ENCODE results near the gene SCO2.
"Not testable (repeated sequence)": the region's sequence is repeated elsewhere in the genome, so short reads cannot be mapped to it uniquely, and the experiment has no call there.

SCO2 gene

DNA sequence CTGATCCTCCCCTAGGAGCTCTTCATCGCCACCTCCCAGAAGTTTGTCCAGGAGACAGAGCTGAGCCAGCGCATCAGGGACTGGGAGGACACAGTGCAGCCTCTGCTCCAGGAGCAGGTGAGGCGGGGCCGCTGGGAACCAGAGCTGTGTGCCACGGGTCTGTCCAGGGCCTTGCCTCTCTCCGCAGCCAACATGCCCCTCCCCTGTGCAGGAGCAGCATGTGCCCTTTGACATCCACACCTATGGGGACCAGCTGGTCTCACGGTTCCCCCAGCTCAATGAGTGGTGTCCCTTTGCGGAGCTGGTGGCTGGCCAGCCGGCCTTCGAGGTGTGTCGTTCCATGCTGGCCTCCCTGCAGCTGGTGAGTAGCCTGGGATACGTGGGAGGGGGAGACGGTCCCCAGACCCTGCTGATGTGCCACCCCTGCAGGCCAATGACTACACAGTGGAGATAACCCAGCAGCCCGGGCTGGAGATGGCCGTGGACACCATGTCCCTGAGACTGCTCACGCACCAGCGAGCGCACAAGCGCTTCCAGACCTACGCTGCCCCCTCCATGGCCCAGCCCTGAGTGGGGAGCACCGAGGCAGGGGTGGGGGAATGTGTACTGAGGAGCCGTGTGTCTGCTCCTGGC is 2.5 kb downstream of the SCO2 start:
- DNase-seq (ENCODE audit: extremely low spot score) = no peak
- ChIA-PET CTCF (interaction anchor here (1.0 to 5.1 kb wide), 3 partner anchors 14 to 98 kb away, joined by 3 to 56 read pairs (median 4); partner anchors contain the start of genes LMF2, NCAPH2 and SYCE3), POLR2A (interaction anchor here (0.7 to 4.5 kb wide), 3 partner anchors 11 to 15 kb away, joined by 3 to 33 read pairs (median 4); partner anchors contain the start of genes LMF2 and NCAPH2)
- TF ChIP-seq, protein P1, sequence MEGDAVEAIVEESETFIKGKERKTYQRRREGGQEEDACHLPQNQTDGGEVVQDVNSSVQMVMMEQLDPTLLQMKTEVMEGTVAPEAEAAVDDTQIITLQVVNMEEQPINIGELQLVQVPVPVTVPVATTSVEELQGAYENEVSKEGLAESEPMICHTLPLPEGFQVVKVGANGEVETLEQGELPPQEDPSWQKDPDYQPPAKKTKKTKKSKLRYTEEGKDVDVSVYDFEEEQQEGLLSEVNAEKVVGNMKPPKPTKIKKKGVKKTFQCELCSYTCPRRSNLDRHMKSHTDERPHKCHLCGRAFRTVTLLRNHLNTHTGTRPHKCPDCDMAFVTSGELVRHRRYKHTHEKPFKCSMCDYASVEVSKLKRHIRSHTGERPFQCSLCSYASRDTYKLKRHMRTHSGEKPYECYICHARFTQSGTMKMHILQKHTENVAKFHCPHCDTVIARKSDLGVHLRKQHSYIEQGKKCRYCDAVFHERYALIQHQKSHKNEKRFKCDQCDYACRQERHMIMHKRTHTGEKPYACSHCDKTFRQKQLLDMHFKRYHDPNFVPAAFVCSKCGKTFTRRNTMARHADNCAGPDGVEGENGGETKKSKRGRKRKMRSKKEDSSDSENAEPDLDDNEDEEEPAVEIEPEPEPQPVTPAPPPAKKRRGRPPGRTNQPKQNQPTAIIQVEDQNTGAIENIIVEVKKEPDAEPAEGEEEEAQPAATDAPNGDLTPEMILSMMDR (IDR thresholded peaks at IDR 0.05; ENCODE audit: control extremely low read depth, extremely low read depth, low read depth, missing control alignments) = no peak

DNA sequence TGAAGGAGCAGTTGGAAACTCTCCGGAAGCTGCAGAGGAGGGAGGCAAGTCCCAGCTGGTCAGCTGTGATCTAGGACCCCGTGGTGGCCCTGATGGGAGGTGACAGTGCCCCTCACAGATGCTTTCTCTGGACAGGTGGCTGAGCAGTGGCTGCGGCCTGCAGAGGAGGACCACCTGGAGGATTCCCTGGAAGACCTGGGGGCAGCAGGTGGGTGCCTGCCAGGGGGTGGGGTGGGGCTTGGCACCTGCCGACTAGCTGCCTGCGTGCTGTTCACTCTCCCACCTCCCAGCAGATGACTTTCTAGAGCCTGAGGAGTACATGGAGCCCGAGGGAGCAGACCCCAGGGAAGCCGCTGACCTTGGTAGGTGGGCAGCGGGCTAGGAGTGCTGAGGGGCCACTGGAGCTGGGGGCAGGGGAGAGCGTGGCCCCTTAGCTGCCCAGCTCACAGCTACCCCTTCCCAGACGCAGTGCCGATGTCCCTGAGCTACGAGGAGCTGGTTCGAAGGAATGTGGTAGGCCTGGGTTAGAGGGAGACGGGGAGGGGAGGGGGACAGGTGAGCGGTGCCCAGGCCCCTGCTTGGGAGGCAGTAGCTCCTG is 3.1 kb downstream of the SCO2 start:
- POLR2A ChIA-PET = interaction anchor here (0.7 to 4.5 kb wide), 4 partner anchors 10 to 14 kb away, joined by 3 to 33 read pairs (median 4); partner anchors contain the start of genes LMF2 and NCAPH2
- TF ChIP-seq, protein P1 (IDR thresholded peaks at IDR 0.05; ENCODE audit: control extremely low read depth, extremely low read depth, low read depth, missing control alignments) = no peak
- DNase-seq (ENCODE audit: extremely low spot score) = no peak
- CTCF ChIA-PET = interaction anchor here (1.0 to 5.1 kb wide), 3 partner anchors 14 to 99 kb away, joined by 3 to 56 read pairs (median 4); partner anchors contain the start of genes LMF2, NCAPH2 and SYCE3

DNA sequence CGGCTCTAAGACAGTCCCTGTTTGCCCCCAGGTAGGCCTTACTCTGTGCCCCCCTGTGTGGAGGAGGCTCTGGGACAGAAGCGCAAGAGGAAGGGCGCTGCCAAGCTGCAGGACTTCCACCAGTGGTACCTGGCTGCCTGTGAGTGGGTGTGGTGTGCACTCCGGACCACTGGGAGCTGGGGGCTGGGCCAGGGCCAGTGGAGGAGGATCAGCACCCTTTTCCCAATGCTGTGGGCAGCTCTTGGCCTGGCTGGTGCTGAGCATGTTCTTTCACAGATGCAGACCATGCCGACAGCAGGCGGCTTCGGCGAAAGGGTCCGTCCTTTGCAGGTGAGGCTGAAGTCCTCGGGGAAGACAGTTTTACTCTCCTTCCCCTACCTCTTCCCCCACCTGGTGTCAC is 3.7 kb downstream of the SCO2 start:
- ChIA-PET CTCF (interaction anchor here (5.1 kb wide), 1 partner anchor 13 kb away, joined by 56 read pairs; the partner anchor contains the start of genes LMF2 and NCAPH2), POLR2A (interaction anchor here (1.0 kb wide), 1 partner anchor 13 kb away, joined by 3 read pairs; no protein-coding TSS in a partner anchor)
- DNase-seq (ENCODE audit: extremely low spot score) = no peak
- TF ChIP-seq, protein P1 (IDR thresholded peaks at IDR 0.05; ENCODE audit: control extremely low read depth, extremely low read depth, low read depth, missing control alignments) = no peak

- ChIA-PET POLR2A (interaction anchor here (1.0 kb wide), 1 partner anchor 14 kb away, joined by 3 read pairs; no protein-coding TSS in a partner anchor), CTCF (no interaction called here)
- DNase-seq (ENCODE audit: extremely low spot score) = no peak
- TF ChIP-seq, protein P1 (IDR thresholded peaks at IDR 0.05; ENCODE audit: control extremely low read depth, extremely low read depth, low read depth, missing control alignments) = no peak
Measured at GRCh38 chr22:50520826-50521453, 4.5 kb downstream of the SCO2 start.

- DNase-seq (ENCODE audit: extremely low spot score); CTCF ChIA-PET; POLR2A ChIA-PET: not testable (repeated sequence)
Measured at GRCh38 chr22:50520184-50520583, 5.2 kb downstream of the SCO2 start.

GRCh38 chr22:50519151-50519550 is 6.2 kb downstream of the SCO2 start:
- DNase-seq (ENCODE audit: extremely low spot score) = no peak
- TF ChIP-seq, protein P1 (IDR thresholded peaks at IDR 0.05; ENCODE audit: control extremely low read depth, extremely low read depth, low read depth, missing control alignments) = no peak
- ChIA-PET CTCF (interaction anchor here (0.9 to 1.5 kb wide), 3 partner anchors 10 to 102 kb away, joined by 3 to 4 read pairs (median 3); partner anchors contain the start of gene SYCE3), POLR2A (interaction anchor here (0.5 to 1.1 kb wide), 2 partner anchors 11 to 24 kb away, joined by 4 to 5 read pairs; no protein-coding TSS in a partner anchor)

Data from GM10248 (cell line).